AG09319 (cell line): ENCODE measurements around the gene PRIMPOL.

Experiments used
- DNase-seq: peaks from one replicate; pipeline ENCODE4 v3.0.0-alpha.2; 2010; ENCODE audit warnings: low read depth; ENCODE audit errors: extremely low read depth
- TF ChIP-seq, protein P1 (sequence below): IDR thresholded peaks from 2 replicates; pipeline ENCODE4 v1.5.1; 2011; ENCODE audit warnings: low read depth, mild to moderate bottlenecking, inconsistent platforms, low read length, moderate library complexity

PRIMPOL gene

DNA sequence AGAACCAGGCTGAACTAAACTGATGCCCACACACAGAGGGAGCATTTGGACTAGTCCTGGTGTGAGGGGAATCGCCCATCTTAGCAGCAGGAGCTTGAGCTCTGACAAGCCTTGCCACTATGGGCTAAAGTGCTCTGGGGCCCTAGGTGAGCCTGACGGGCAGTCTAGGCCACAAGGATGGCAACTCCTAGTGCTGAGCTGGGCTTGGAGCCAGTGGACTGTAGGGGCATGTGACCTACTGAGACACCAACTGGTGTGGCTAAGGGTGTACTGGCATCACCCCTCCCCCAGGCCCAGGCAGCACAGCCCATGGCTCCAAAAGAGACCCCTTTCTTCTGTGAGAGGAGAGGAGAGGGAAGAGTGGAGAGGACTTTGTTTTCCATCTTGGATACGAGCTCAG, 69.9 kb downstream of the PRIMPOL start:
- TF ChIP-seq, protein P1, sequence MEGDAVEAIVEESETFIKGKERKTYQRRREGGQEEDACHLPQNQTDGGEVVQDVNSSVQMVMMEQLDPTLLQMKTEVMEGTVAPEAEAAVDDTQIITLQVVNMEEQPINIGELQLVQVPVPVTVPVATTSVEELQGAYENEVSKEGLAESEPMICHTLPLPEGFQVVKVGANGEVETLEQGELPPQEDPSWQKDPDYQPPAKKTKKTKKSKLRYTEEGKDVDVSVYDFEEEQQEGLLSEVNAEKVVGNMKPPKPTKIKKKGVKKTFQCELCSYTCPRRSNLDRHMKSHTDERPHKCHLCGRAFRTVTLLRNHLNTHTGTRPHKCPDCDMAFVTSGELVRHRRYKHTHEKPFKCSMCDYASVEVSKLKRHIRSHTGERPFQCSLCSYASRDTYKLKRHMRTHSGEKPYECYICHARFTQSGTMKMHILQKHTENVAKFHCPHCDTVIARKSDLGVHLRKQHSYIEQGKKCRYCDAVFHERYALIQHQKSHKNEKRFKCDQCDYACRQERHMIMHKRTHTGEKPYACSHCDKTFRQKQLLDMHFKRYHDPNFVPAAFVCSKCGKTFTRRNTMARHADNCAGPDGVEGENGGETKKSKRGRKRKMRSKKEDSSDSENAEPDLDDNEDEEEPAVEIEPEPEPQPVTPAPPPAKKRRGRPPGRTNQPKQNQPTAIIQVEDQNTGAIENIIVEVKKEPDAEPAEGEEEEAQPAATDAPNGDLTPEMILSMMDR: no peak
- DNase-seq: no peak

- TF ChIP-seq, protein P1: no peak
- DNase-seq: no peak
These were observed 71.7 kb downstream of the PRIMPOL start for GRCh38 chr4:184721254-184721653.

DNA sequence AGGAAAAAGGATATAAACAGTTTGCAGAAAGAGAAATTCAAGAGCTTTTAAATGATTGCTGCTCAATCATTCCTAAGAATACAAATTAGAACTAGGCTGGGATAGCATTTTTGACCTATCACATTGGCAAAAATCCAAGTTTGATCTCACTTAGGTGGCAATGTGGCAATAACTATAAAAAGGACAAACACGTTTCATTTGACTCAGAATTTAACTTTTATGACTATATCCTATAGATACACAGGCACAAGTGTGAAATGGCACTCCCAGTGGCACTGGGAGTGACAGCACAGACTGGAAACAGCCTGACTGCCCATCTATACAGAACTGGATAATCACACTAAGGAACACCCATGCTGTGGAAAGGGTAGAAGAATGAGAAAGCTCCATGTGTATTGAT, 73.3 kb downstream of the PRIMPOL start:
- TF ChIP-seq, protein P1: no peak
- DNase-seq: no peak

DNA sequence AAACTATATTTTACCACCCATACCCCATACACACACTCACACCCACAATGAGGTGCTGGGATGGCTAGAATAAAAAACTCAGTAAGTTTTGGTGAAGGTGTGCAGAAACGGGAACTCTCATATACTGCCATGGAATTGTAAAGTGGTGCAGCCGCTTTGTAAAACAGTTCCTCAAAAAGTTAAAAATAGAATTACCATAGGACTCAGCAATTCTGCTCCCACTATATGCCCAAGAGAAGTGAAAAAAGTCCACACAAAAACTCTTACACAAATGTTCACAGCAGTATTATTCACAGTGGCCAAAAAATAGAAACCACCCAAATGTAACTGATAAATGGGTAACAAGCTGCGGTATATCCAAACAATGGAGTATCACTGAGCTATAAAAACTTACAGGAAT, 77.9 kb downstream of the PRIMPOL start:
- TF ChIP-seq, protein P1: no peak
- DNase-seq: no peak

GRCh38 chr4:184728858-184729257, 79.3 kb downstream of the PRIMPOL start:
- TF ChIP-seq, protein P1: no peak
- no peak for DNase-seq

- no peak for DNase-seq
- TF ChIP-seq, protein P1: no peak
These were observed 80.4 kb downstream of the PRIMPOL start for GRCh38 chr4:184729946-184730345.

GRCh38 chr4:184731056-184731455, 81.5 kb downstream of the PRIMPOL start:
- DNase-seq: no peak
- TF ChIP-seq, protein P1: no peak
